Muscle layer of colon (tissue), 2 donors: Measurements from ENCODE around the gene TMEM53.

Experiments
- H3K27ac ChIP-seq: one replicate; pipeline ENCODE4 v1.7.0; 2013; ENCODE audit warnings: low read depth, mild to moderate bottlenecking, low read length, moderate library complexity
- H3K27me3 ChIP-seq, 2 donors: one replicate each; pipeline ENCODE4 v1.7.0; 2013; ENCODE audit warnings: low read length in 2 of 2, mild to moderate bottlenecking in 2 of 2; ENCODE audit not compliant: insufficient read depth in 2 of 2, control insufficient read depth in 1 of 2
- H3K36me3 ChIP-seq: one replicate; pipeline ENCODE4 v1.7.0; 2013; ENCODE audit warnings: mild to moderate bottlenecking, low read length; ENCODE audit not compliant: insufficient read depth
- H3K4me1 ChIP-seq: one replicate; pipeline ENCODE4 v1.7.0; 2013; ENCODE audit warnings: mild to moderate bottlenecking, low read length; ENCODE audit not compliant: insufficient read depth
- H3K4me3 ChIP-seq, 2 donors: one replicate each; pipeline ENCODE4 v1.7.0; 2013; ENCODE audit warnings: low read length in 2 of 2, low read depth in 1 of 2, mild to moderate bottlenecking in 1 of 2, moderate library complexity in 1 of 2
- H3K9ac ChIP-seq: one replicate; pipeline ENCODE4 v1.7.0; 2013; ENCODE audit warnings: low read length
- H3K9me3 ChIP-seq: one replicate; pipeline ENCODE4 v1.7.0; 2013; ENCODE audit warnings: mild to moderate bottlenecking, low read length
- donor health status: abdominal sarcoma.
- donor health status: Adenocarcinoma of cecum.

The TMEM53 gene

GRCh38 chr1:44681905-44682882 is 7.9 kb upstream of the TMEM53 start:
- Histone ChIP-seq H3K4me3 (no peak overlapping the region), H3K4me1 (no peaks in the 10 kb centered on the region), H3K9ac (no peak overlapping the region), H3K9me3 (no peaks in the 10 kb centered on the region), H3K27ac (no peak overlapping the region), H3K36me3 (no peaks in the 10 kb centered on the region), H3K27me3 (no peaks in the 10 kb centered on the region)

- Histone ChIP-seq H3K36me3 (no peaks in the 10 kb centered on the region), H3K9me3 (no peaks in the 10 kb centered on the region), H3K4me3 (no peak overlapping the region), H3K9ac (no peak overlapping the region), H3K27ac (no peak overlapping the region), H3K27me3 (no peaks in the 10 kb centered on the region), H3K4me1 (peaks cover 8% of the 10 kb centered on the region)
These were observed 5.2 kb upstream of the TMEM53 start for GRCh38 chr1:44679468-44679867.

GRCh38 chr1:44678626-44679025 is 4.3 kb upstream of the TMEM53 start:
- peaks cover 10% of the 10 kb centered on the region for H3K4me1 ChIP-seq
- H3K9ac ChIP-seq = no peak overlapping the region
- no peaks in the 10 kb centered on the region for H3K27me3 ChIP-seq
- no peak overlapping the region for H3K27ac ChIP-seq
- H3K9me3 ChIP-seq = no peaks in the 10 kb centered on the region
- H3K36me3 ChIP-seq = no peaks in the 10 kb centered on the region
- no peak overlapping the region for H3K4me3 ChIP-seq

GRCh38 chr1:44678120-44678519 is 3.8 kb upstream of the TMEM53 start:
- peaks cover 15% of the 10 kb centered on the region for H3K4me1 ChIP-seq
- no peaks in the 10 kb centered on the region for H3K36me3 ChIP-seq
- H3K4me3 ChIP-seq = no peak overlapping the region
- no peaks in the 10 kb centered on the region for H3K27me3 ChIP-seq
- no peak overlapping the region for H3K9ac ChIP-seq
- H3K27ac ChIP-seq = no peak overlapping the region
- no peaks in the 10 kb centered on the region for H3K9me3 ChIP-seq

- Histone ChIP-seq H3K9me3 (no peaks in the 10 kb centered on the region), H3K4me3 (no peak overlapping the region), H3K4me1 (peaks cover 23% of the 10 kb centered on the region), H3K36me3 (no peaks in the 10 kb centered on the region), H3K9ac (no peak overlapping the region), H3K27ac (no peak overlapping the region), H3K27me3 (no peaks in the 10 kb centered on the region)
These were observed 3.0 kb upstream of the TMEM53 start for GRCh38 chr1:44677201-44677766.

- Histone ChIP-seq H3K4me3 (no peak overlapping the region), H3K9me3 (no peaks in the 10 kb centered on the region), H3K9ac (no peak overlapping the region), H3K36me3 (no peaks in the 10 kb centered on the region), H3K4me1 (peaks cover 25% of the 10 kb centered on the region), H3K27me3 (no peaks in the 10 kb centered on the region), H3K27ac (no peak overlapping the region)
These were observed 2.4 kb upstream of the TMEM53 start for GRCh38 chr1:44676484-44677200.

- Histone ChIP-seq H3K4me1 (peaks cover 25% of the 10 kb centered on the region), H3K27me3 (no peaks in the 10 kb centered on the region), H3K36me3 (no peaks in the 10 kb centered on the region), H3K4me3 (peak overlapping the region in 1 of 2 donors; percentile 87), H3K9ac (peak overlapping the region; percentile 24), H3K27ac (no peak overlapping the region), H3K9me3 (no peaks in the 10 kb centered on the region)
These were observed 905 bp upstream of the TMEM53 start for GRCh38 chr1:44675186-44675585.

- no peaks in the 10 kb centered on the region for H3K9me3 ChIP-seq
- peaks cover 25% of the 10 kb centered on the region for H3K4me1 ChIP-seq
- no peaks in the 10 kb centered on the region for H3K27me3 ChIP-seq
- peak overlapping the region; percentile 89 for H3K9ac ChIP-seq
- H3K27ac ChIP-seq = peak overlapping the region; percentile 97
- peak overlapping the region; percentile 87 for H3K4me3 ChIP-seq
- H3K36me3 ChIP-seq = no peaks in the 10 kb centered on the region
These were observed 587 bp downstream of the TMEM53 start for GRCh38 chr1:44673675-44674112.

GRCh38 chr1:44672961-44673674 is 1.2 kb downstream of the TMEM53 start:
- Histone ChIP-seq H3K9me3 (no peaks in the 10 kb centered on the region), H3K27ac (peak overlapping the region; percentile 97), H3K27me3 (no peaks in the 10 kb centered on the region), H3K36me3 (no peaks in the 10 kb centered on the region), H3K9ac (peak overlapping the region; percentile 89), H3K4me1 (peaks cover 25% of the 10 kb centered on the region), H3K4me3 (peak overlapping the region; percentile 87)

- no peaks in the 10 kb centered on the region for H3K27me3 ChIP-seq
- peaks cover 25% of the 10 kb centered on the region for H3K4me1 ChIP-seq
- no peak overlapping the region for H3K27ac ChIP-seq
- no peaks in the 10 kb centered on the region for H3K9me3 ChIP-seq
- H3K4me3 ChIP-seq = no peak overlapping the region
- H3K9ac ChIP-seq = no peak overlapping the region
- H3K36me3 ChIP-seq = no peaks in the 10 kb centered on the region
These were observed 1.9 kb downstream of the TMEM53 start for GRCh38 chr1:44672254-44672955.
